HFFc6 (cell line): Measurements from ENCODE around the gene PPP1R37. TPM values are rescaled to one million over a fixed set of nuclear protein-coding genes. Genes with fewer than 3 reads are reported as not detected.
A peak's percentile ranks its signal among the peaks of the same experiment; 100 is the strongest.

Experiments used
- DNase-seq: peaks from one replicate; pipeline ENCODE4 v3.0.0-alpha.2; 2018
- H3K27ac Mint-ChIP-seq: 2 replicates; pipeline ENCODE4 v1.8.0; 2020; ENCODE audit warnings: mild to moderate bottlenecking, mixed read lengths
- H3K27me3 Mint-ChIP-seq: 2 replicates; pipeline ENCODE4 v1.8.0; 2021; ENCODE audit warnings: mild to moderate bottlenecking, moderate library complexity, mixed read lengths; ENCODE audit not compliant: insufficient read depth
- H3K36me3 Mint-ChIP-seq: 2 replicates; pipeline ENCODE4 v1.8.0; 2021; ENCODE audit warnings: low read depth, mixed read lengths
- H3K4me1 Mint-ChIP-seq: 2 replicates; pipeline ENCODE4 v1.8.0; 2020; ENCODE audit warnings: low read depth, mixed read lengths
- H3K4me3 Mint-ChIP-seq: 2 replicates; pipeline ENCODE4 v1.8.0; 2020; ENCODE audit warnings: mild to moderate bottlenecking, moderate library complexity, mixed read lengths
- H3K9me3 Mint-ChIP-seq: 2 replicates; pipeline ENCODE4 v1.8.0; 2020; ENCODE audit warnings: mild to moderate bottlenecking, mixed read lengths
- total RNA-seq, 6 experiments: library from RNA; stranded (reverse); fragmentation: NEBNext Ultra II Directional; extraction: Animal tissue kit (Norgen Biotek cat#: 25700); gene quantifications; 2 replicates in 1 of 6; 3 replicates in 5 of 6; pipeline ENCODE4 v1.2.3, GENCODE V29; 2021
- TF ChIP-seq, protein P1 (sequence below): fragments of 200-600 bp; sonication (generic); IDR thresholded peaks from 2 replicates; pipeline ENCODE4 v1.5.0; 2021; ENCODE audit warnings: antibody characterized with exemption, mild to moderate bottlenecking

The PPP1R37 gene
- total RNA-seq, 6 experiments from 2014 or later = 20.4 to 27.4 (median 21.6) TPM

DNA sequence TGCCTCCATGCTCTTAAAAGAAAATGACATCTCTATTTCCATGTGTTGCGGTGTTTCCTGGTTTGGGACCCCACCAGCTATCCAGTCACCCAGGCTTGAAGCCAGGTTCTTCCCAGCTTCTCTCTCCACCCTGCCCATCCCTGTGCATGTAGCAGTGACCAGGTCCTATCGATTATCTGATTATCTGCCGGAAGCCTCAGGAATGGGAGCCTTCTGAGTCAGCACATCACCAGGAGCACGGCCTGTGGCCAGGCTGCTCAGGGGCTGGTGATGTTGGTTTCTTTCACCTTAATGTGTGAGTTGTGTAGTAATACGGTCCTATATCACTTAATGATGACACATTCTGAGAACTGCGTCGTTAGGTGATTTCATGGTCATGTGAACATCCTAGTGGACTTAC, 33.7 kb downstream of the PPP1R37 start:
- no peak overlapping the region for H3K27ac Mint-ChIP-seq

DNA sequence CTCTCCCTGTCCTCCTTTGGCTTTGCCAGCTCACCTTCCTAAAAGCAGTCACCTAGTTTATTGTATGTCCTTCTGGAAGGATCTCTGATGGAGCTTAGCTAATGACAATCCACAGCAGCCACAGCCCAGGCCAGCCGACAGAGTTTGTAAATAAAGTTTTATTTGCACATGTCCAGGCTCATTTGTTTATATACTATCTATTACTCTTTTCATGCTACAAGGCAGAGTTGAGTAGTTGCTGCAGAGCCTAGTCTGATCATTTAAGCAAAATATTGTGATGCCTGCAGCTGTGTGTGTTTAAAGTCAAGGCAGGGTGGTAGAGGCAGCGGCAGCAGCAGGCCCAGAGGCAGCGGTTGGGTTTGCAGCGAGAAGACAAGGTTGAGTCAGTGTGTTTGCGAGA, 35.2 kb downstream of the PPP1R37 start:
- no peak for DNase-seq
- Mint-ChIP-seq H3K36me3 (no peaks in the 10 kb centered on the region), H3K4me1 (peaks cover 17% of the 10 kb centered on the region; the same call in 1 of the 2 replicates), H3K27ac (no peak overlapping the region), H3K4me3 (no peak overlapping the region), H3K9me3 (no peaks in the 10 kb centered on the region), H3K27me3 (no peaks in the 10 kb centered on the region; the same call in 1 of the 2 replicates)
- TF ChIP-seq, protein P1, sequence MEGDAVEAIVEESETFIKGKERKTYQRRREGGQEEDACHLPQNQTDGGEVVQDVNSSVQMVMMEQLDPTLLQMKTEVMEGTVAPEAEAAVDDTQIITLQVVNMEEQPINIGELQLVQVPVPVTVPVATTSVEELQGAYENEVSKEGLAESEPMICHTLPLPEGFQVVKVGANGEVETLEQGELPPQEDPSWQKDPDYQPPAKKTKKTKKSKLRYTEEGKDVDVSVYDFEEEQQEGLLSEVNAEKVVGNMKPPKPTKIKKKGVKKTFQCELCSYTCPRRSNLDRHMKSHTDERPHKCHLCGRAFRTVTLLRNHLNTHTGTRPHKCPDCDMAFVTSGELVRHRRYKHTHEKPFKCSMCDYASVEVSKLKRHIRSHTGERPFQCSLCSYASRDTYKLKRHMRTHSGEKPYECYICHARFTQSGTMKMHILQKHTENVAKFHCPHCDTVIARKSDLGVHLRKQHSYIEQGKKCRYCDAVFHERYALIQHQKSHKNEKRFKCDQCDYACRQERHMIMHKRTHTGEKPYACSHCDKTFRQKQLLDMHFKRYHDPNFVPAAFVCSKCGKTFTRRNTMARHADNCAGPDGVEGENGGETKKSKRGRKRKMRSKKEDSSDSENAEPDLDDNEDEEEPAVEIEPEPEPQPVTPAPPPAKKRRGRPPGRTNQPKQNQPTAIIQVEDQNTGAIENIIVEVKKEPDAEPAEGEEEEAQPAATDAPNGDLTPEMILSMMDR = no peak

More for the DNA sequence above, 33.7 kb downstream of the PPP1R37 start:
- DNase-seq = no peak
- no peaks in the 10 kb centered on the region; the same call in 1 of the 2 replicates for H3K27me3 Mint-ChIP-seq
- H3K36me3 Mint-ChIP-seq = no peaks in the 10 kb centered on the region
- TF ChIP-seq, protein P1 = no peak
- H3K4me1 Mint-ChIP-seq = peaks cover 17% of the 10 kb centered on the region; the same call in 1 of the 2 replicates
- no peaks in the 10 kb centered on the region for H3K9me3 Mint-ChIP-seq
- H3K4me3 Mint-ChIP-seq = no peak overlapping the region

DNA sequence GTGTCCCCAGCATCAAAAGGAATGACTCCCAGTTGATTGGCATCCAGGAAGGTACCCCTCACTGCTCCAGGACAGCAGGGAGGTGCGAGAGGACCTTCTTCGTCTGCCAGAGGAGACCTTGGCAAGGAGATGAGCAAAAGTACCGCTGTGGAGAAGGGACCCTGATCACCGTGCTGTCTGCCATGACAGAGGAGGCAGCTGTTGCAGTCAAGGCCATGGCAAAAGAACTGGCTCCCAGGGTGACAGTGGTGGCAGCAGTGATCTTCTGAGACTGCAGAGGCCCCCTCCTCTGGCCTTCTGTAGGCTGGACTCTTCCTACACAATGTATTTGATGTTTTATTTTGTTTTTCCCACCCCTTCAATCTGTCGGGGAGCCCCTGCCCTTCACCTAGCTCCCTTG, 35.8 kb downstream of the PPP1R37 start:
- no peak overlapping the region for H3K4me3 Mint-ChIP-seq
- peaks cover 16% of the 10 kb centered on the region; the same call in 1 of the 2 replicates for H3K4me1 Mint-ChIP-seq
- no peaks in the 10 kb centered on the region; the same call in 1 of the 2 replicates for H3K27me3 Mint-ChIP-seq
- H3K27ac Mint-ChIP-seq = no peak overlapping the region
- no peaks in the 10 kb centered on the region for H3K36me3 Mint-ChIP-seq
- DNase-seq = no peak
- no peaks in the 10 kb centered on the region for H3K9me3 Mint-ChIP-seq
- TF ChIP-seq, protein P1 = no peak

DNA sequence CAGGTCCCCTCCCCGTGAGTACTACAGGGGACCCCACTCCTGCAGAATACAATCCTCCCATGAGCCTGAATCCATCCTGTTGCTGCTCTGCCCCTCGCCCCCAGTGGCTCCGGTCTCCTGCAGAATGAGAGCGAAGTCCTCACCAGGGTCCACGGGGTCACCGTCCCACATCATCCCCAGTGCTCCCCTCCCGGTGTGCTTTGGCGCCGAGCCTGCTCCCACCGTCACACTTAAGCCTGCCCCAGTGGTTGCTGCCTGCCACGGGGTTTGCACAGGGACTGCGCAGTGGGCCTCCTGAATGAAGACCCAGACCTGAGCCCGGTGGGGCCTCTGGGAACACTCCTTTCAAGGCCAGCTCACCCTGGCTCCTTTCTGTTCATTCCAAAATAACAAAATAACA, 37.3 kb downstream of the PPP1R37 start:
- H3K9me3 Mint-ChIP-seq = no peaks in the 10 kb centered on the region
- peaks cover 12% of the 10 kb centered on the region; the same call in 1 of the 2 replicates for H3K4me1 Mint-ChIP-seq
- DNase-seq = no peak
- H3K27ac Mint-ChIP-seq = no peak overlapping the region
- TF ChIP-seq, protein P1 = no peak
- H3K27me3 Mint-ChIP-seq = peaks cover 2% of the 10 kb centered on the region
- H3K4me3 Mint-ChIP-seq = no peak overlapping the region
- no peaks in the 10 kb centered on the region for H3K36me3 Mint-ChIP-seq

DNA sequence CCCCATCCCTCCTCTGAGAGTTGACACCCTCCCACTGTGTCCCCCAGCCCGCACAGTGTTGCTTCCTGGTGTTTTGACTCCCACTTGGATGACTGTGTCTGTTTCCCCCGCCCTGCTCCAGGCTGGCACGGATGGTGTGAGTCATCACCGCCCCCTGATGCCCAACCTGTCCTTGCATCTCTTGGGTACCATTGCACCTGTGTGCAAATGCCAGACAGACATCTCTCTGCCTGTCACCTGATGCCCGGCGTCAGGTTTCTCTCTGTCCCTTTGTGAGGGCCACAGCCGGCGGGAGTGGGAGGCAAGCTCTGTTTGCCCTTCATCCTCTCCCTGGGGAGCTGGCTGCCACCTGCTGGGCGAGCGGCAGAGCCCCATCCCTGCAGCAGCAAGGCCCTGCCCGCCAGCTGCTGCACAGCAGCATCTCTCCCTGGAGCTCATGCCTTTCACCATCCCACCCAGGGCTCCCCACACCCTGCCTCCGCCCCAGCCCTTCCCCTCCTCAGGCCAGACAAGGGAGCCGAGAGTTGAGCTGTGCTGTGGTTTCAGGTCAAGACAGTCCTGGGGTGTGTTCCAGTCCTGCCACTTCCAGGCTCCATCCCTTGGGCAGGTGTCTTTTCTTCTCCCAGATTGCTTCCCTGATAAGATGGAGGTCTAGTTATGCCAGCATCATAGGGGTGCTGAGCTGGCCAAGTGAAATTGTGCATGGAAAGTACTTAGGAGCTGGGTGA, 38.1 kb downstream of the PPP1R37 start:
- Mint-ChIP-seq H3K27ac (peak overlapping the region; percentile 21; the same call in 1 of the 2 replicates), H3K36me3 (no peaks in the 10 kb centered on the region), H3K4me3 (no peak overlapping the region), H3K9me3 (no peaks in the 10 kb centered on the region), H3K27me3 (peaks cover 2% of the 10 kb centered on the region; the same call in 1 of the 2 replicates), H3K4me1 (peaks cover 12% of the 10 kb centered on the region; the same call in 1 of the 2 replicates)
- DNase-seq = no peak
- TF ChIP-seq, protein P1 = peak; percentile 56
